ENCODE data around the gene TRMT2A.

Gene TRMT2A

GRCh38 chr22:20138417-20138738, 21.4 kb upstream of the TRMT2A start:
- TF ChIP-seq CTCF (IDR thresholded peaks at IDR 0.05; ENCODE audit: extremely low read depth, insufficient read depth, missing control alignments) = no peak

DNA sequence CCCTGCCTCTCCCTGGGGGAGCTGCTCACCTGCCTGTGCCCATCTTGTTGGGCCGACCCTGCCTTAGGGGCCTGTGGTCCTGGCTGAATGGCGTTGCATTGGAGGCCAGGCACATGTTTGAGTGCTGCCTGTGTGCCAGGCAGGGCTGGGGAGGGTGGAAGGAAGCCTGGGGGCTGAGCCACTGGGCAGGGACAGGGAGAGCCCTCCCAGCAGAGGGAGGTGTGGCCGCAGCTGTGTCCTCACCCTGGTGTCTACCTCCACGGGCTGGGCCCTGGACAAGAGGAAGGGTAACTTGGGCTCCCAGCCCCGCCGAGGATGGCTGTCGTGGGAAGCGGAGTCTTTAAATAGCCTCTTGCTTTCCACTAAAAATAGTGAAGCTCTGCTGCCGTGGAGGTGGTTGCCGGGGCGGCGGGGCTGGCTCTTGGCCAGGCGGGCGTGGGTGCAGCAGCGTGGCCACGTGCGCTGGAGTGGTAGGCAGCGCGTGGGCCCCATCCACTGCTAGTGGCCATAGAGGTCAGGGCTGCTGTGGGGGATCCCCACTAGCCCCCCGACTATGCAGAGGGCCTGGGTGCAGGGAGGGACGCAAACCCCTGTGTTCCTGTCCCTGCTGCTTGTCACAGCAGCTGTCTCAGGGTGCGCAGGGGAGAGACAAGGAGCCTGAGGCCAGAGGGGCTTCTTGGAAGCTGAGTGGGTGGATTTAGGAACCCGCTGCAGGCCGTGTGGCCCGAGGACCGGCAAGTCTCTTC, 20.8 kb upstream of the TRMT2A start:
- in situ Hi-C loops (cut with MboI; ENCODE audit: low pct_unique_long_range_greater_than_20kb, low sequenced_read_pairs, unreplicated experiment) = no loop called here
- TF ChIP-seq CTCF (IDR thresholded peaks at IDR 0.05; ENCODE audit: extremely low read depth, insufficient read depth, missing control alignments) = no peak
- no peak for DNase-seq (ENCODE audit: low spot score)

More at GRCh38 chr22:20138417-20138738, 21.4 kb upstream of the TRMT2A start:
- in situ Hi-C loops (cut with MboI; ENCODE audit: low pct_unique_long_range_greater_than_20kb, low sequenced_read_pairs, unreplicated experiment) = no loop called here
- no peak for DNase-seq (ENCODE audit: low spot score)

DNA sequence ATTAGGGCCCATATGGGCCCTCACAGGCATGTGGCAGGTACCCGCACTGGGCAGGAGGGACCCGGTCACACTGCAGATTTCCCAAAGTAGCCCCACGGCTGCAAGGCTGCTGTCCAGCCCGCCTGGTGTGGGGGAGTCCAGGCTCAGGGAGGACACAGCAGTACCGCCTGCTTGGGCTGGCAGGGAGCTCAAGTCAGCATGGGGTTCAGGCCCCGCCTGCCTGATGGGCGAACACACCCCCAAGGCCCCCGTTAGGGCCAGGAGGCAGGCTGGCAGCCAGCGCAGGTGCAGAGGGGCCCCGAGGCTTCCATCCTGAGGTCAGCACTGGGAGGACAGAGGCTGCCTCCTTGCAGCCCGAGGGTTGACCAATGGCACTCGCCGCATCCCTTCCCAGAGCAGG, 20.1 kb upstream of the TRMT2A start:
- no peak for TF ChIP-seq CTCF (IDR thresholded peaks at IDR 0.05; ENCODE audit: extremely low read depth, insufficient read depth, missing control alignments)
- DNase-seq (ENCODE audit: low spot score) = no peak
- in situ Hi-C loops (cut with MboI; ENCODE audit: low pct_unique_long_range_greater_than_20kb, low sequenced_read_pairs, unreplicated experiment) = no loop called here

DNA sequence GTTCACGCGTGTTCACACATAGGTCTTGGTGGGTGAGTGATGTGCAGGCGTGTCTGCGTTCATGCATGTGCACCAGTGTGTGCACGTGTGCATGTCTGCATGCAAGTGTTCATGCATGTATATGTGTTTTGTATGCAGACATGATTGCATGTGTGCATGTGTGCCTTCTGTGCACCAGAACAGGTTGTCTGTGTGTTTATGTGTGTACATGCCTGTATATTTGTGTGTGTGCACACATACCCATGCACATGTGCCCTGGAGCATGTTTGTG, 19.5 kb upstream of the TRMT2A start:
- in situ Hi-C loops (cut with MboI; ENCODE audit: low pct_unique_long_range_greater_than_20kb, low sequenced_read_pairs, unreplicated experiment) = no loop called here
- no peak for DNase-seq (ENCODE audit: low spot score)
- no peak for TF ChIP-seq CTCF (IDR thresholded peaks at IDR 0.05; ENCODE audit: extremely low read depth, insufficient read depth, missing control alignments)

GRCh38 chr22:20135806-20136602, 19.0 kb upstream of the TRMT2A start:
- TF ChIP-seq CTCF (IDR thresholded peaks at IDR 0.05; ENCODE audit: extremely low read depth, insufficient read depth, missing control alignments) = no peak
- DNase-seq (ENCODE audit: low spot score) = no peak
- in situ Hi-C loops (cut with MboI; ENCODE audit: low pct_unique_long_range_greater_than_20kb, low sequenced_read_pairs, unreplicated experiment) = no loop called here

DNA sequence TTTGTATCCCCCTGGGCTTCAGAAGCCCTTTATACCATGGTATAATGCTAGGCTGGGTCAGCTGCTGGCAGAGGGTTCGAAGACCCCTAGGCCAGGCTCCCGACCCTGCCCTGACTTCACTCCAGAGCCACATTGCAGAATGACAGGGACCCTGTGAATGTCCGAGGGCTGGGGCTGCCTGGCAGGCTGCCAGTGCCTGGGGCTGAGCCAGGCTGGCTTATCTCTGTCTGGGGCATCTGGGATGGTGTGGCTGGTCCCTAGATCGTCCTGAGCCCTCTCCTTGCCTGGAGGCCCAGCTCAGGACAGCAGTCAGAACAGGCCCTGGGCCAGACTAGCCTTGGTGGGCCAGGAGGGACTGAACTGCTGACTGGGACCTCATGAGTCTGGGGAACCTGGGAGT, 18.2 kb upstream of the TRMT2A start:
- DNase-seq (ENCODE audit: low spot score) = no peak

More for the DNA sequence above, 18.2 kb upstream of the TRMT2A start:
- no peak for TF ChIP-seq CTCF (IDR thresholded peaks at IDR 0.05; ENCODE audit: extremely low read depth, insufficient read depth, missing control alignments)
- in situ Hi-C loops (cut with MboI; ENCODE audit: low pct_unique_long_range_greater_than_20kb, low sequenced_read_pairs, unreplicated experiment) = no loop called here

All from GM13977 (cell line).